SK-N-SH (cell line): ENCODE results near the gene HMGB1. TPM values are rescaled to one million over a fixed set of nuclear protein-coding genes. Genes with fewer than 3 reads are reported as not detected.

Experiments used
- CTCF ChIA-PET: fragments of 300-600, 350-600 bp; formaldehyde crosslinking; extraction: SDS; loops from one replicate; lab custom pipeline; 2021; lab: Yijun Ruan, JAX
- POLR2A ChIA-PET: fragments of 350-600 bp; sonication (Branson Sonifier 250); formaldehyde crosslinking; extraction: SDS; loops from one replicate; lab custom pipeline; 2020; ENCODE audit warnings: antibody characterized with exemption, inconsistent platforms; lab: Yijun Ruan, JAX
- DNase-seq: peaks from one replicate; pipeline ENCODE4 v3.0.0; 2012
- H2AFZ ChIP-seq: fragments of 200-600 bp; sonication (generic); 2 replicates; pipeline ENCODE4 v1.8.1; 2016; ENCODE audit warnings: antibody characterized with exemption, mild to moderate bottlenecking, low read depth
- H3F3A ChIP-seq: fragments of 200-600 bp; sonication (generic); replicated peaks from 2 replicates; pipeline ENCODE3; 2016; ENCODE audit warnings: antibody characterized with exemption, mild to moderate bottlenecking; ENCODE audit not compliant: insufficient read depth
- H3K27ac ChIP-seq, 2 experiments: fragments of 200-500 bp in 1 of 2; fragments of 200-600 bp in 1 of 2; sonication (Bioruptor generic) in 1 of 2; sonication (generic), shearing (Covaris generic) in 1 of 2; 2 replicates each; pipeline versions ENCODE4 v1.5.1 to v1.6.1; 2014 to 2016; ENCODE audit warnings: low read depth in 2 of 2, inconsistent platforms in 1 of 2, low read length in 1 of 2, mild to moderate bottlenecking in 1 of 2, mixed read lengths in 1 of 2
- H3K27me3 ChIP-seq: fragments of 200-600 bp; sonication (generic), shearing (Covaris generic); 2 replicates; pipeline ENCODE4 v1.6.1; 2016; ENCODE audit warnings: mixed run types; ENCODE audit not compliant: insufficient read depth
- H3K36me3 ChIP-seq, 2 experiments: fragments of 200-500 bp in 1 of 2; fragments of 200-600 bp in 1 of 2; sonication (Bioruptor generic) in 1 of 2; sonication (generic) in 1 of 2; replicated peaks in 1 of 2; 2 replicates each; pipeline versions ENCODE3 to v1.5.1; 2014 to 2016; ENCODE audit warnings: low read length in 1 of 2, mild to moderate bottlenecking in 1 of 2; ENCODE audit not compliant: insufficient read depth in 2 of 2, control insufficient read depth in 1 of 2
- H3K4me1 ChIP-seq, 2 experiments: fragments of 200-500 bp in 1 of 2; fragments of 200-600 bp in 1 of 2; sonication (Bioruptor generic) in 1 of 2; sonication (generic), shearing (Covaris generic) in 1 of 2; 2 replicates each; pipeline versions ENCODE4 v1.5.1 to v1.6.1; 2014 to 2016; ENCODE audit warnings: low read depth in 1 of 2, low read length in 1 of 2, mixed run types in 1 of 2; ENCODE audit not compliant: insufficient read depth in 2 of 2, control insufficient read depth in 1 of 2
- H3K4me2 ChIP-seq: fragments of 200-600 bp; sonication (generic), shearing (Covaris generic); 2 replicates; pipeline ENCODE4 v1.6.1; 2017; ENCODE audit warnings: mixed run types
- H3K4me3 ChIP-seq, 2 experiments: fragments of 200-500 bp in 1 of 2; fragments of 200-600 bp in 1 of 2; sonication (Bioruptor generic) in 1 of 2; sonication (generic), shearing (Covaris generic) in 1 of 2; 2 replicates each; pipeline versions ENCODE4 v1.5.1 to v1.8.1; 2014 to 2016; ENCODE audit warnings: low read depth in 2 of 2, inconsistent platforms in 1 of 2, low read length in 1 of 2, mild to moderate bottlenecking in 1 of 2, mixed read lengths in 1 of 2, moderate library complexity in 1 of 2
- H3K79me2 ChIP-seq: fragments of 200-600 bp; sonication (generic); 2 replicates; pipeline ENCODE4 v1.8.1; 2017; ENCODE audit warnings: mild to moderate bottlenecking; ENCODE audit not compliant: insufficient read depth
- H3K9ac ChIP-seq: fragments of 200-600 bp; sonication (generic); 2 replicates; pipeline ENCODE4 v1.6.1; 2017; ENCODE audit warnings: mixed run types
- H3K9me2 ChIP-seq: fragments of 200-600 bp; sonication (generic); 2 replicates; pipeline ENCODE4 v1.6.1; 2017; ENCODE audit warnings: mixed run types
- H3K9me3 ChIP-seq: fragments of 200-600 bp; sonication (generic); 2 replicates; pipeline ENCODE4 v1.6.1; 2017; ENCODE audit warnings: mixed run types, mild to moderate bottlenecking, moderate library complexity
- H4K20me1 ChIP-seq: fragments of 200-600 bp; sonication (generic); 2 replicates; pipeline ENCODE4 v1.6.1; 2017; ENCODE audit warnings: mild to moderate bottlenecking, mixed run types; ENCODE audit not compliant: insufficient read depth
- CHD2 ChIP-seq: fragments of 150-350 bp; IDR thresholded peaks from 2 replicates; pipeline ENCODE4 v1.6.1; 2018; ENCODE audit warnings: low read length; ENCODE audit not compliant: partially characterized antibody
- ELF1 ChIP-seq: IDR thresholded peaks from 2 replicates; pipeline ENCODE4 v1.4.0; 2012
- EZH2phosphoT487 ChIP-seq: fragments of 200-600 bp; sonication (generic); IDR thresholded peaks from 2 replicates; pipeline ENCODE4 v1.6.1; 2017; ENCODE audit warnings: low read depth, mixed run types, mild to moderate bottlenecking, antibody characterized with exemption, moderate library complexity, borderline replicate concordance
- FOXJ3 ChIP-seq: sonication (generic); formaldehyde crosslinking; IDR thresholded peaks from 2 replicates; pipeline ENCODE4 v1.5.1; 2020; ENCODE audit warnings: mild to moderate bottlenecking, missing genetic modification reagents
- GABPA ChIP-seq: IDR thresholded peaks from 2 replicates; pipeline ENCODE4 v1.4.0; 2012; ENCODE audit warnings: low read depth, mild to moderate bottlenecking
- GATA2 ChIP-seq: sonication (generic); formaldehyde crosslinking; IDR thresholded peaks from 2 replicates; pipeline ENCODE4 v1.5.0; 2020; ENCODE audit warnings: mild to moderate bottlenecking, missing genetic modification reagents
- JUND ChIP-seq: IDR thresholded peaks from 2 replicates; pipeline ENCODE4 v1.4.0; 2012
- MEF2A ChIP-seq: IDR thresholded peaks from 2 replicates; pipeline ENCODE4 v1.4.0; 2012; ENCODE audit warnings: low read depth, borderline replicate concordance
- NFIC ChIP-seq: IDR thresholded peaks from 2 replicates; pipeline ENCODE4 v1.4.0; 2012; ENCODE audit warnings: borderline replicate concordance
- RAD21 ChIP-seq: IDR thresholded peaks from 2 replicates; pipeline ENCODE4 v1.6.1; 2012; ENCODE audit warnings: mild to moderate bottlenecking, low read length
- RXRA ChIP-seq: IDR thresholded peaks from 2 replicates; pipeline ENCODE4 v1.4.0; 2012; ENCODE audit warnings: low read depth, mild to moderate bottlenecking, borderline replicate concordance
- SIN3A ChIP-seq: IDR thresholded peaks from 2 replicates; pipeline ENCODE4 v1.6.1; 2012; ENCODE audit warnings: low read depth, mild to moderate bottlenecking, low read length, moderate library complexity, borderline replicate concordance
- TAF1 ChIP-seq: IDR thresholded peaks from 2 replicates; pipeline ENCODE4 v1.6.1; 2012; ENCODE audit warnings: low read depth, mild to moderate bottlenecking, low read length, moderate library complexity, borderline replicate concordance
- TCF12 ChIP-seq: IDR thresholded peaks from 2 replicates; pipeline ENCODE4 v1.4.0; 2012
- TEAD4 ChIP-seq: IDR thresholded peaks from 2 replicates; pipeline ENCODE4 v1.4.0; 2012; ENCODE audit warnings: mild to moderate bottlenecking, borderline replicate concordance; ENCODE audit not compliant: insufficient read depth
- WGBS: methylation state at CpG from one replicate; pipeline ENCODE4 v1.1.6; 2017; ENCODE audit warnings: low lambda C conversion rate; 5-methylcytosine and 5-hydroxymethylcytosine counted together
- polyA plus RNA-seq, 3 experiments: library from polyadenylated mRNA; depleted of rRNA; stranded (reverse); fragments of >200 nt; gene quantifications; 2 replicates each; pipeline ENCODE4 v1.2.3, GENCODE V29; 2012
- TF ChIP-seq, protein P1 (sequence below): fragments of 150-350 bp; IDR thresholded peaks from 2 replicates; pipeline ENCODE4 v1.6.1; 2016; ENCODE audit warnings: mild to moderate bottlenecking, low read depth, low read length
- TF ChIP-seq, protein P2 (sequence below): IDR thresholded peaks from 2 replicates; pipeline ENCODE4 v1.4.0; 2012; ENCODE audit warnings: low read depth
- TF ChIP-seq, protein P3 (sequence below): IDR thresholded peaks from 2 replicates; pipeline ENCODE4 v1.4.0; 2012; ENCODE audit warnings: low read depth, borderline replicate concordance
- TF ChIP-seq, protein P4 (sequence below): IDR thresholded peaks from 2 replicates; pipeline ENCODE4 v1.4.0; 2012; ENCODE audit warnings: low read depth, borderline replicate concordance

HMGB1 gene
- polyA plus RNA-seq, 1 of the 3 experiments (the other 2 are of a cell fraction) = 166 TPM

DNA sequence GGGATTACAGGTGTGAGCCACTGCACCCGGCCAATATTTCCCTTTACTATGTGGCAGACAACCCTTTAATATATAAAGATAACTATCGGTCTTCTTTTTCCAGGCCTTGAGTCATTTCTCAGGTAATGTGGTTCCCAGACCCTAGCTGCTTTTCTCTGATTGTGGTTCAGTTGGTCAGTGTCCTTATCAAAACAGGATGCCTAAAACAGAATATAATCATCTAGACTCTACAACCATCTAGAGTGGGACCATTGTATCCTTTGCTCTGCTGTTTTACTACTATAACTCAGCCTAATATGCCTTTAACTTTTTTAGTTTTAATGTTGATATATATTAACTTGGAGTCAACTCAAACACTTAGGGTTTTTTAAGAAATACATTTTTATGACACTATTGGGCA, 30.0 kb upstream of the HMGB1 start:
- WGBS = 58% methylated on average over 2 of the region's 2 CpGs
- Histone ChIP-seq H2AFZ (no peak overlapping the region), H3F3A (no peaks in the 10 kb centered on the region), H3K4me2 (no peak overlapping the region), H3K27ac (no peak overlapping the region), H3K79me2 (no peaks in the 10 kb centered on the region), H3K9me2 (no peaks in the 10 kb centered on the region), H3K36me3 (no peaks in the 10 kb centered on the region), H4K20me1 (no peaks in the 10 kb centered on the region), H3K9ac (no peak overlapping the region), H3K4me1 (no peaks in the 10 kb centered on the region; a peak in 1 of 4 replicates), H3K9me3 (no peaks in the 10 kb centered on the region), H3K4me3 (no peak overlapping the region), H3K27me3 (no peaks in the 10 kb centered on the region)
- ChIA-PET CTCF (no interaction called here), POLR2A (no interaction called here)
- TF ChIP-seq, protein P1, sequence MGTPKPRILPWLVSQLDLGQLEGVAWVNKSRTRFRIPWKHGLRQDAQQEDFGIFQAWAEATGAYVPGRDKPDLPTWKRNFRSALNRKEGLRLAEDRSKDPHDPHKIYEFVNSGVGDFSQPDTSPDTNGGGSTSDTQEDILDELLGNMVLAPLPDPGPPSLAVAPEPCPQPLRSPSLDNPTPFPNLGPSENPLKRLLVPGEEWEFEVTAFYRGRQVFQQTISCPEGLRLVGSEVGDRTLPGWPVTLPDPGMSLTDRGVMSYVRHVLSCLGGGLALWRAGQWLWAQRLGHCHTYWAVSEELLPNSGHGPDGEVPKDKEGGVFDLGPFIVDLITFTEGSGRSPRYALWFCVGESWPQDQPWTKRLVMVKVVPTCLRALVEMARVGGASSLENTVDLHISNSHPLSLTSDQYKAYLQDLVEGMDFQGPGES = no peak
- TF ChIP-seq JUND (no peak), EZH2phosphoT487 (no peak), GABPA (no peak), ELF1 (no peak), SIN3A (no peak), TEAD4 (no peak), NFIC (no peak)
- TF ChIP-seq, protein P2, sequence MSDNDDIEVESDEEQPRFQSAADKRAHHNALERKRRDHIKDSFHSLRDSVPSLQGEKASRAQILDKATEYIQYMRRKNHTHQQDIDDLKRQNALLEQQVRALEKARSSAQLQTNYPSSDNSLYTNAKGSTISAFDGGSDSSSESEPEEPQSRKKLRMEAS = no peak
- TF ChIP-seq, protein P3, sequence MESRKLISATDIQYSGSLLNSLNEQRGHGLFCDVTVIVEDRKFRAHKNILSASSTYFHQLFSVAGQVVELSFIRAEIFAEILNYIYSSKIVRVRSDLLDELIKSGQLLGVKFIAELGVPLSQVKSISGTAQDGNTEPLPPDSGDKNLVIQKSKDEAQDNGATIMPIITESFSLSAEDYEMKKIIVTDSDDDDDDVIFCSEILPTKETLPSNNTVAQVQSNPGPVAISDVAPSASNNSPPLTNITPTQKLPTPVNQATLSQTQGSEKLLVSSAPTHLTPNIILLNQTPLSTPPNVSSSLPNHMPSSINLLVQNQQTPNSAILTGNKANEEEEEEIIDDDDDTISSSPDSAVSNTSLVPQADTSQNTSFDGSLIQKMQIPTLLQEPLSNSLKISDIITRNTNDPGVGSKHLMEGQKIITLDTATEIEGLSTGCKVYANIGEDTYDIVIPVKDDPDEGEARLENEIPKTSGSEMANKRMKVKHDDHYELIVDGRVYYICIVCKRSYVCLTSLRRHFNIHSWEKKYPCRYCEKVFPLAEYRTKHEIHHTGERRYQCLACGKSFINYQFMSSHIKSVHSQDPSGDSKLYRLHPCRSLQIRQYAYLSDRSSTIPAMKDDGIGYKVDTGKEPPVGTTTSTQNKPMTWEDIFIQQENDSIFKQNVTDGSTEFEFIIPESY = no peak
- TF ChIP-seq, protein P4, sequence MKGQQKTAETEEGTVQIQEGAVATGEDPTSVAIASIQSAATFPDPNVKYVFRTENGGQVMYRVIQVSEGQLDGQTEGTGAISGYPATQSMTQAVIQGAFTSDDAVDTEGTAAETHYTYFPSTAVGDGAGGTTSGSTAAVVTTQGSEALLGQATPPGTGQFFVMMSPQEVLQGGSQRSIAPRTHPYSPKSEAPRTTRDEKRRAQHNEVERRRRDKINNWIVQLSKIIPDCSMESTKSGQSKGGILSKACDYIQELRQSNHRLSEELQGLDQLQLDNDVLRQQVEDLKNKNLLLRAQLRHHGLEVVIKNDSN = no peak
- no peak for DNase-seq

DNA sequence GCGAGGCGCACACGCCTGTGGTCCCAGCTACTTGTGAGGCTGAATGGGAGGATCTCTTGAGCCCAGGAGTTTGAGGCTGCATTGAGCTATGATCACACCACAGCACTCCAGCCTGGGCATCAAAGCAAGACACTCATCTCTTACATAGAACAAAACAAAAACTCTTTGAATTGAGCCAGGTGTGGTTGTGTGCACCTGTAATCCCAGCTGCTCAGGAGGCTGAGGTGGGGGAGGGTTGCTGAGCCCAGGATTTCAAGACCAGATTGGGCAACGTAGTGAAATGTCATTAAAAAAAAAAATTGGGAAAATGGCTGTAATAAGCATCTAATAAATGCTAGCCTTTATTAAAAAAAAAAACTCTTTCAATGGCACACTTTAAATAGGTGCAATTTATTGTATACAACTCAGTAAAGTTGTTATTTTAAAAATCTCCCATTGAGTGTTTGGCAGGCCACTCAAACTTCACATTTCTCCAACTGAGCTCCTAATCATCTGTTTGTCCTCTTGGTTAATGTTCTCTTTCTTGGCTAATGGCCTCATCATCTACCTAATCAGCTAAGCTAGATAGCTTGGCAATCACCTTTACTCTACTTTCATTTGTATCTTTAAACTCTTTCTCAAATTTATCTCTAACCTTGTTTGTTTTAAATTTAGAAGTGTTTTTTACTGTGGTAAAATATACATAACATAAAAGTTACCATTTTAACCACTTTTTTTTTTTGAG, 28.1 kb upstream of the HMGB1 start:
- H3K27me3 ChIP-seq = no peaks in the 10 kb centered on the region
- no peaks in the 10 kb centered on the region for H3K9me2 ChIP-seq
- no peak overlapping the region for H3K4me3 ChIP-seq
- no peak overlapping the region for H2AFZ ChIP-seq
- no peak overlapping the region for H3K27ac ChIP-seq
- ChIA-PET POLR2A (no interaction called here), CTCF (interaction anchor here (1.4 kb wide), 1 partner anchor 11 kb away, joined by 3 read pairs; no protein-coding TSS in a partner anchor)
- H3K36me3 ChIP-seq = no peaks in the 10 kb centered on the region
- H3K4me2 ChIP-seq = no peak overlapping the region
- 95% methylated on average over 4 of the region's 4 CpGs for WGBS
- no peaks in the 10 kb centered on the region for H3K79me2 ChIP-seq
- no peaks in the 10 kb centered on the region; a peak in 1 of 4 replicates for H3K4me1 ChIP-seq
- no peaks in the 10 kb centered on the region for H4K20me1 ChIP-seq
- DNase-seq = no peak
- H3K9ac ChIP-seq = no peak overlapping the region
- no peaks in the 10 kb centered on the region for H3F3A ChIP-seq
- no peaks in the 10 kb centered on the region for H3K9me3 ChIP-seq
- TF ChIP-seq TAF1 (no peak), GATA2 (CRISPR knock-in tag) (no peak), TCF12 (no peak), ELF1 (no peak), RAD21 (no peak), RXRA (no peak), MEF2A (no peak), FOXJ3 (CRISPR knock-in tag) (no peak), JUND (no peak), CHD2 (no peak)
- TF ChIP-seq, protein P3 = no peak
- TF ChIP-seq, protein P1 = no peak
- TF ChIP-seq, protein P2 = no peak
